Spleen (tissue), 11 donors: ENCODE data around the gene FHIT. TPM values are rescaled to one million over a fixed set of nuclear protein-coding genes. Genes with fewer than 3 reads are reported as not detected.

Experiments used
- DNase-seq: peaks from one replicate; pipeline ENCODE4 v3.0.0-alpha.2; 2020
- H3K27ac ChIP-seq, 8 donors: fragments of 200-600 bp; sonication (generic) in 7 of 8; 1 replicate in 4 of 8; 2 replicates in 4 of 8; pipeline versions ENCODE4 v1.5.0 to v1.8.0; 2016 to 2021; ENCODE audit warnings: inconsistent platforms in 4 of 8, mild to moderate bottlenecking in 4 of 8, moderate library complexity in 1 of 8
- H3K27me3 ChIP-seq, 7 donors: fragments of 200-600 bp; sonication (generic) in 6 of 7; replicated peaks in 1 of 7; 1 replicate in 4 of 7; 2 replicates in 3 of 7; pipeline versions ENCODE4 v1.5.0 to v1.8.0; 2016 to 2021; ENCODE audit warnings: inconsistent platforms in 3 of 7, mild to moderate bottlenecking in 1 of 7
- H3K36me3 ChIP-seq, 6 donors: fragments of 200-600 bp; sonication (generic) in 5 of 6; 1 replicate in 4 of 6; 2 replicates in 2 of 6; pipeline versions ENCODE4 v1.5.0 to v1.8.0; 2016 to 2021; ENCODE audit warnings: inconsistent platforms in 2 of 6
- H3K4me1 ChIP-seq, 6 donors: fragments of 200-600 bp; sonication (generic) in 5 of 6; 1 replicate in 3 of 6; 2 replicates in 3 of 6; pipeline versions ENCODE4 v1.5.0 to v1.8.0; 2016 to 2021; ENCODE audit warnings: inconsistent platforms in 3 of 6
- H3K4me3 ChIP-seq, 8 donors: fragments of 200-600 bp; sonication (generic) in 7 of 8; 1 replicate in 4 of 8; 2 replicates in 4 of 8; pipeline versions ENCODE4 v1.5.0 to v1.8.0; 2016 to 2021; ENCODE audit warnings: inconsistent platforms in 4 of 8, mild to moderate bottlenecking in 4 of 8, moderate library complexity in 2 of 8
- H3K9me3 ChIP-seq, 8 donors: fragments of 200-600 bp; sonication (generic) in 7 of 8; 1 replicate in 4 of 8; 2 replicates in 4 of 8; pipeline versions ENCODE4 v1.5.0 to v1.8.0; 2016 to 2021; ENCODE audit warnings: inconsistent platforms in 4 of 8
- POLR2A ChIP-seq, 3 donors: fragments of 450-650 bp; IDR thresholded peaks; one replicate each; pipeline ENCODE4 v1.5.1; 2017; ENCODE audit warnings: antibody characterized with exemption in 3 of 3, mild to moderate bottlenecking in 1 of 3
- POLR2AphosphoS5 ChIP-seq, 3 donors: sonication (generic); formaldehyde crosslinking; IDR thresholded peaks; one replicate each; pipeline ENCODE4 v1.5.1; 2017; ENCODE audit warnings: antibody characterized with exemption in 3 of 3
- WGBS, 5 donors: extraction: QIAGEN DNeasy Blood & Tissue Kit in 3 of 5; methylation state at CpG; one replicate each; pipeline versions ENCODE4 v1.1.5 to v1.1.7; 2013 to 2018; 5-methylcytosine and 5-hydroxymethylcytosine counted together
- intact Hi-C: fragments of 100-400 bp; cut with DNase I; formaldehyde crosslinking; loops from one replicate; pipeline ENCODE4 v1.15.0; 2023; ENCODE audit warnings: low total_unique reads
- polyA plus RNA-seq, 3 donors: library from polyadenylated mRNA; stranded (reverse); fragments of 200-250 nt; gene quantifications; one replicate each; pipeline ENCODE4 v1.2.1, GENCODE V29; 2013
- total RNA-seq, 7 donors: library from RNA; depleted of rRNA in 3 of 7; stranded (reverse); fragments of >200 nt in 3 of 7; fragmentation: NEBNext Ultra II Directional in 4 of 7; extraction: Animal tissue kit (Norgen Biotek cat#: 25700) in 4 of 7; gene quantifications; one replicate each; pipeline versions ENCODE4 v1.1.0 to v1.2.1, GENCODE V29; 2016 to 2021
- TF ChIP-seq, protein P1 (sequence below), 11 experiments: fragments of 200-600 bp in 7 of 11; fragments of 450-650 bp in 4 of 11; sonication (generic) in 4 of 11; IDR thresholded peaks in 8 of 11; conservative IDR thresholded peaks in 3 of 11; 1 replicate in 7 of 11; 2 replicates in 4 of 11; pipeline versions ENCODE4 v1.4.0 to v1.8.0; 2016 to 2021; ENCODE audit warnings: antibody characterized with exemption in 11 of 11, inconsistent platforms in 4 of 11, mild to moderate bottlenecking in 1 of 11
- donor health status: healthy with polysubstance abuse.
- donor health status: DM: no; HTN: no; CAD: no; lungs with moderate emphysema.
- donor health status: DM: no; HTN: no; CAD: no.
- donor health status: Bipolar disorder and iron deficiency.
- donor health status: healthy.
- donor health status: DM: no; HTN: no; CAD: no.
- donor health status: DM: yes; HTN: yes; CAD: no.

FHIT gene
- total and polyA plus RNA-seq, 10 donors: 4.1 to 23.1 (median 12.2) TPM

DNA sequence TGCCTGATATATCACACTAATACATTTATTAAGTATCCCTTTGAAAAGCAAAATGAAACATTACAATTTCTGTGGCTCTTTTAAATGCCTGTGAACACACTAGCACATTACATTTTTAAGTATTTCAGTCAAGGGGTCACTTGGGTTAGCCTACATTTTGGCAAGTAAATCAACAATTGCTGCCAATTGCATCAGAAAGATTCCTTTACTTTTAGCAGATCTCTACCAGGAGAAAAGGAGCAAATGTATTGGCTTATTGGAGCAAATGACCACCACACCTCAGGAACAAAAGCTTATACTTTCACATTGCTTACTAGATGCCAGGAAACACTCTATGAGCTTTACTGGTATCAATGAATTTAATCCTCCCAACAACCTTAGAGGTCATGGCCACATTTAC lies 947.1 kb downstream of the FHIT start:
- no peak overlapping the region for H3K27ac ChIP-seq
- H3K9me3 ChIP-seq: no peaks in the 10 kb centered on the region
- intact Hi-C loops: no loop called here
- no peak overlapping the region for H3K4me3 ChIP-seq
- TF ChIP-seq POLR2AphosphoS5 (IDR thresholded peaks at IDR 0.05): no peak
- H3K4me1 ChIP-seq: no peaks in the 10 kb centered on the region
- H3K27me3 ChIP-seq: no peaks in the 10 kb centered on the region
- DNase-seq: no peak
- H3K36me3 ChIP-seq: no peaks in the 10 kb centered on the region

DNA sequence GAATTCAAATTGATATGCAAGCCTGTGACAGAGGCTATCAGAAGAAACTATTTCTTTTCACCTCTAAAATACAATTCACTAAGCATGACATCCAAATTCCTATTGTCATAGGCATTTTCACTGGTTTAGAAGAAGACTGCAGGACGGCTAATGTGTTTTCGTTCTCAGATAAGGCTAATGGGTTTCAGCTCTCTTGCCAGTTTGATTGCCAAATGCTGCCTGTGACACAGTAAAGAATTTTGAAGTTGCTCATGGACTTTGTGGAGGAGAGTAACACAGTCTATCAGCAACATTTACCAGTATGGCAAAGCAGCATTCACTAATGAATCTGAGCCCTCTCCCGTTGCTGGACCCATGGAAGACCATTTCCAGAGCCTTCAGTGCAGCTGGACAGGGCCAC lies 948.1 kb downstream of the FHIT start:
- no peaks in the 10 kb centered on the region for H3K9me3 ChIP-seq
- DNase-seq: no peak
- H3K4me3 ChIP-seq: no peak overlapping the region
- TF ChIP-seq, protein P1, sequence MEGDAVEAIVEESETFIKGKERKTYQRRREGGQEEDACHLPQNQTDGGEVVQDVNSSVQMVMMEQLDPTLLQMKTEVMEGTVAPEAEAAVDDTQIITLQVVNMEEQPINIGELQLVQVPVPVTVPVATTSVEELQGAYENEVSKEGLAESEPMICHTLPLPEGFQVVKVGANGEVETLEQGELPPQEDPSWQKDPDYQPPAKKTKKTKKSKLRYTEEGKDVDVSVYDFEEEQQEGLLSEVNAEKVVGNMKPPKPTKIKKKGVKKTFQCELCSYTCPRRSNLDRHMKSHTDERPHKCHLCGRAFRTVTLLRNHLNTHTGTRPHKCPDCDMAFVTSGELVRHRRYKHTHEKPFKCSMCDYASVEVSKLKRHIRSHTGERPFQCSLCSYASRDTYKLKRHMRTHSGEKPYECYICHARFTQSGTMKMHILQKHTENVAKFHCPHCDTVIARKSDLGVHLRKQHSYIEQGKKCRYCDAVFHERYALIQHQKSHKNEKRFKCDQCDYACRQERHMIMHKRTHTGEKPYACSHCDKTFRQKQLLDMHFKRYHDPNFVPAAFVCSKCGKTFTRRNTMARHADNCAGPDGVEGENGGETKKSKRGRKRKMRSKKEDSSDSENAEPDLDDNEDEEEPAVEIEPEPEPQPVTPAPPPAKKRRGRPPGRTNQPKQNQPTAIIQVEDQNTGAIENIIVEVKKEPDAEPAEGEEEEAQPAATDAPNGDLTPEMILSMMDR (IDR thresholded peaks at IDR 0.05 in 8 of 11, conservative IDR thresholded peaks at IDR 0.05 in 3 of 11): no peak
- no peak for TF ChIP-seq POLR2A (IDR thresholded peaks at IDR 0.05)
- TF ChIP-seq POLR2AphosphoS5 (IDR thresholded peaks at IDR 0.05): no peak
- 83 to 93% (median 84%) methylated on average over 3 of the region's 3 CpGs for WGBS, 5 donors
- intact Hi-C loops: no loop called here
- H3K27ac ChIP-seq: no peak overlapping the region
- H3K27me3 ChIP-seq: no peaks in the 10 kb centered on the region
- no peaks in the 10 kb centered on the region for H3K36me3 ChIP-seq
- H3K4me1 ChIP-seq: no peaks in the 10 kb centered on the region

DNA sequence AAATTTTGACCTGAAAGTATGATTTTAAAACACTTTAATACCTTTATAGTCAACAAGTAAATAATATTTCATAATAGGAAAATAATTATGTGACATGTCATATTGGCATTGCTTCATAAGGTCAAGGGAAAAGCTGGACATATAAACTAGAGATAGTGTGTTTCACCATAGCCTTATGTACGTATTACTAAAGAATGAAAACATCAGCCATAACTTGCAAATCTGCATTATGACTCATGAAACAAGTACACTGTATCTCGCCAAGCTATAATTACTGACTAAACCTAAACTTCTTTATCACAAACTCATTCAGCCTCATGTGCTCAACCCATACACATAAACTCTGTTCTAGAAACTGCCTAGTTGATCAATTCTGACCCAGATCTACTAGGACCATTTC lies 950.1 kb downstream of the FHIT start:
- H3K9me3 ChIP-seq: peaks cover 0 to 3% (median 0%) of the 10 kb centered on the region in 8 donors
- no peaks in the 10 kb centered on the region for H3K27me3 ChIP-seq
- no peaks in the 10 kb centered on the region for H3K36me3 ChIP-seq
- no peak overlapping the region for H3K4me3 ChIP-seq
- TF ChIP-seq POLR2A (IDR thresholded peaks at IDR 0.05) (no peak), POLR2AphosphoS5 (IDR thresholded peaks at IDR 0.05) (no peak)
- TF ChIP-seq, protein P1 (IDR thresholded peaks at IDR 0.05 in 8 of 11, conservative IDR thresholded peaks at IDR 0.05 in 3 of 11): no peak
- DNase-seq: no peak
- no peak overlapping the region for H3K27ac ChIP-seq
- intact Hi-C loops: no loop called here
- H3K4me1 ChIP-seq: no peaks in the 10 kb centered on the region
- 82 to 94% (median 89%) methylated on average over 2 of the region's 2 CpGs for WGBS, 5 donors

DNA sequence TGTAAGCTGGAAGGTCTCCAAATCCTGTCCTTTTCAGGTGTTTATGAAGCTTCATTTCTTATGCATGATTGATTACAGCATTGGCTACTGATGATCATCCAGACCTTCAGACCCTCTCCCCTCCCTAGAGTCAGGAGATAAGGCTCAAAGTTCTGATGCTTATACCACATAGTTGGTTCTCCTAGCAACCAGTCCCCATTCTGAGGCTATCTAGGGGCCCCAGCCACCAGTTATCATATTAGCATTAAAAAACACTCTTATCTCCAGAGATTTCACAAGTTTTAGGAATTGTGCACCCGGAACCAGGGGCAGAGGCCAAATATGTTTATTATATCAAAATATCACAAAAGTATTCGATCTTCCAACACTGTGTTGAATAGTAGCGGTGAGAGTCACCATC lies 953.1 kb downstream of the FHIT start:
- TF ChIP-seq, protein P1 (IDR thresholded peaks at IDR 0.05 in 8 of 11, conservative IDR thresholded peaks at IDR 0.05 in 3 of 11): no peak
- TF ChIP-seq POLR2A (IDR thresholded peaks at IDR 0.05) (no peak), POLR2AphosphoS5 (IDR thresholded peaks at IDR 0.05) (no peak)
- no peak for DNase-seq
- Histone ChIP-seq H3K27me3 (no peaks in the 10 kb centered on the region), H3K4me3 (no peak overlapping the region), H3K9me3 (peaks cover 0 to 8% (median 0%) of the 10 kb centered on the region in 8 donors), H3K27ac (no peak overlapping the region), H3K4me1 (no peaks in the 10 kb centered on the region), H3K36me3 (no peaks in the 10 kb centered on the region)
- WGBS, 5 donors: 75 to 97% (median 92%) methylated on average over 3 of the region's 3 CpGs
- intact Hi-C loops: no loop called here

DNA sequence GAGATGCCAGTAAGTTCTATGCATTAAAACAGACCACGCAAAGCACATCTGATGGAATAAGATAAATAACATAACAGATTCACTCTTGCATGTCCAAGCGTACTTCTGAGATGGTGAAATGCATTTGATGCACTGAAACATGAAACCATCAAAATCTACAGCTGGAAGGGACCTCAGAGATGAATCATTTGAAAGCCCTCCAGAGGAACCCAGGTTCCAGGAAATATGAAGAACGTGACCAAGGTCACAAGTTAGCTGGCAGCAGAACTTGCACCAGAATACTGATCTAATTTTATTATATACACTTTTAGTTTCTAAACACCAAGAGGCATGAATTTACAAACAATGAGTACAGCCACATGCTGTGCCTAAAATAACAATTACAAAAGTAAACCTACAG lies 957.1 kb downstream of the FHIT start:
- WGBS, 5 donors: 30 to 58% (median 51%) methylated on average over 3 of the region's 3 CpGs

More for the DNA sequence above, 957.1 kb downstream of the FHIT start:
- Histone ChIP-seq H3K27ac (no peak overlapping the region), H3K36me3 (no peaks in the 10 kb centered on the region), H3K27me3 (no peaks in the 10 kb centered on the region), H3K9me3 (peaks cover 0 to 8% (median 0%) of the 10 kb centered on the region in 8 donors), H3K4me1 (no peaks in the 10 kb centered on the region), H3K4me3 (no peak overlapping the region)
- TF ChIP-seq, protein P1 (IDR thresholded peaks at IDR 0.05 in 8 of 11, conservative IDR thresholded peaks at IDR 0.05 in 3 of 11): no peak
- no peak for TF ChIP-seq POLR2A (IDR thresholded peaks at IDR 0.05)
- intact Hi-C loops: no loop called here
- no peak for DNase-seq
